Gastroesophageal sphincter (tissue), 4 donors: ENCODE results near the gene LDLRAD4. TPM values are rescaled to one million over a fixed set of nuclear protein-coding genes. Genes with fewer than 3 reads are reported as not detected.

Experiments
- ATAC-seq: fragments of 150-250 bp; one replicate; pipeline ENCODE4 v1.9.1; 2016; ENCODE audit warnings: mild to moderate bottlenecking, moderate library complexity
- H3K27ac ChIP-seq, 4 donors: fragments of 200-600 bp; sonication (generic) in 3 of 4; 1 replicate in 3 of 4; 2 replicates in 1 of 4; pipeline ENCODE4 v1.5.1; 2016 to 2019
- H3K27me3 ChIP-seq: fragments of 200-600 bp; sonication (generic); one replicate; pipeline ENCODE4 v1.5.1; 2019
- H3K36me3 ChIP-seq, 2 donors: fragments of 200-600 bp; sonication (generic); one replicate each; pipeline ENCODE4 v1.5.1; 2019; ENCODE audit warnings: control low read depth in 1 of 2
- H3K4me1 ChIP-seq, 3 donors: fragments of 200-600 bp; sonication (generic); 1 replicate in 2 of 3; 2 replicates in 1 of 3; pipeline ENCODE4 v1.5.1; 2016 to 2019; ENCODE audit warnings: control low read depth in 2 of 3
- H3K4me3 ChIP-seq, 2 donors: fragments of 200-600 bp; sonication (generic); one replicate each; pipeline ENCODE4 v1.5.1; 2019; ENCODE audit warnings: mild to moderate bottlenecking in 1 of 2, moderate library complexity in 1 of 2
- H3K9me3 ChIP-seq, 3 donors: fragments of 200-600 bp; sonication (generic); one replicate each; pipeline ENCODE4 v1.5.1; 2017 to 2019; ENCODE audit warnings: control low read depth in 2 of 3
- EP300 ChIP-seq: sonication (generic); formaldehyde crosslinking; IDR thresholded peaks from one replicate; pipeline ENCODE4 v1.6.1; 2017; ENCODE audit warnings: antibody characterized with exemption, mild to moderate bottlenecking
- POLR2A ChIP-seq, 2 donors: fragments of 450-650 bp; IDR thresholded peaks; one replicate each; pipeline ENCODE4 v1.6.1; 2017; ENCODE audit warnings: antibody characterized with exemption in 2 of 2, mild to moderate bottlenecking in 2 of 2, moderate library complexity in 1 of 2
- POLR2AphosphoS5 ChIP-seq: sonication (generic); formaldehyde crosslinking; IDR thresholded peaks from one replicate; pipeline ENCODE4 v1.6.1; 2017; ENCODE audit warnings: antibody characterized with exemption
- WGBS, 2 donors: methylation state at CpG; one replicate each; pipeline ENCODE4 v1.1.5; 2018; ENCODE audit warnings: low coverage in 1 of 2; 5-methylcytosine and 5-hydroxymethylcytosine counted together
- total RNA-seq, 4 donors: library from RNA; depleted of rRNA; stranded (reverse); fragments of >200 nt; gene quantifications; one replicate each; pipeline ENCODE4 v1.1.0, GENCODE V29; 2016
- TF ChIP-seq, protein P1 (sequence below), 4 experiments: fragments of 200-600 bp in 2 of 4; fragments of 450-650 bp in 2 of 4; sonication (generic) in 1 of 4; IDR thresholded peaks; one replicate each; pipeline ENCODE4 v1.5.1; 2017 to 2019; ENCODE audit warnings: antibody characterized with exemption in 4 of 4, mild to moderate bottlenecking in 2 of 4, moderate library complexity in 2 of 4

The LDLRAD4 gene
- total RNA-seq, 4 donors from 2014 or later, result 28.1 to 85.9 (median 55.2) TPM

DNA sequence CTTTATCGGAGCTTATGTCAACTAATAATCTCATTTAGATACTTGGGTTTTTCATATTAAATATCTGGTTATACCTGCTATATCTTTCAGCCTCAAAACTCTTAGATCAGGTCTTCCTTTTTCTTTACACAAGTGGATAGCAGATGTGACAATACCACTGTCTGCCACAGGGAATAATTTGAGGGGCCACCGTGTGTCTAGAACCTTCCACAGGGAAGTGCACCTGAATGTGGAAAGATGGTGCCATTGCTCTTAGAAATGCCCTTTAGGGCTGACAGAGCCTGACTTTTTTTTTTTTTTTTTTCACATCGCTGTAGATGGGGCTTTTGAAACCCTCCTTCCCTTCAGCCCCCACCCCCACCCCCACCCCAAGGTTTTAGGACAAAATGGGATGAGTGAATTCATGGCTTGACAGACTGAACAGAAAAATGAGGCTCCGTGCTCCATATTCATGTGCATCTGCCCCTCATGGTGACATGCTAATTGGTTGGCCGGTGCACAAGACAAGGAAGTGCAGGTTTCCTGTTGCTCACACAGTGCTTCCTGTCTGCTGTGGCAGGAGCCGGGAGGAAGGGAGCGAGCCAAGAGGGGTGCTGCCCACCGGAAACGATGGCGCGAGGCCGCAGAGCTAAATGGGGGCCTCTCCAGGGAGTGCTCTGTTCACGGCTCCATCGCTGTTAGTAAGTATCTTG lies 246.0 kb downstream of the LDLRAD4 start:
- TF ChIP-seq, protein P1, sequence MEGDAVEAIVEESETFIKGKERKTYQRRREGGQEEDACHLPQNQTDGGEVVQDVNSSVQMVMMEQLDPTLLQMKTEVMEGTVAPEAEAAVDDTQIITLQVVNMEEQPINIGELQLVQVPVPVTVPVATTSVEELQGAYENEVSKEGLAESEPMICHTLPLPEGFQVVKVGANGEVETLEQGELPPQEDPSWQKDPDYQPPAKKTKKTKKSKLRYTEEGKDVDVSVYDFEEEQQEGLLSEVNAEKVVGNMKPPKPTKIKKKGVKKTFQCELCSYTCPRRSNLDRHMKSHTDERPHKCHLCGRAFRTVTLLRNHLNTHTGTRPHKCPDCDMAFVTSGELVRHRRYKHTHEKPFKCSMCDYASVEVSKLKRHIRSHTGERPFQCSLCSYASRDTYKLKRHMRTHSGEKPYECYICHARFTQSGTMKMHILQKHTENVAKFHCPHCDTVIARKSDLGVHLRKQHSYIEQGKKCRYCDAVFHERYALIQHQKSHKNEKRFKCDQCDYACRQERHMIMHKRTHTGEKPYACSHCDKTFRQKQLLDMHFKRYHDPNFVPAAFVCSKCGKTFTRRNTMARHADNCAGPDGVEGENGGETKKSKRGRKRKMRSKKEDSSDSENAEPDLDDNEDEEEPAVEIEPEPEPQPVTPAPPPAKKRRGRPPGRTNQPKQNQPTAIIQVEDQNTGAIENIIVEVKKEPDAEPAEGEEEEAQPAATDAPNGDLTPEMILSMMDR (IDR thresholded peaks at IDR 0.05), result peak in 1 of 4 experiments; percentile 5
- TF ChIP-seq POLR2AphosphoS5 (peak; percentile 29), POLR2A (IDR thresholded peaks at IDR 0.05) (no peak), EP300 (no peak)
- H3K4me1 ChIP-seq, result peaks cover 0 to 22% (median 0%) of the 10 kb centered on the region in 3 donors
- H3K4me3 ChIP-seq, result no peak overlapping the region
- H3K36me3 ChIP-seq, result no peaks in the 10 kb centered on the region
- 64 to 74% methylated on average over 6 to 14 of the region's 14 CpGs for WGBS, 2 donors
- ATAC-seq, result peak; percentile 79
- no peaks in the 10 kb centered on the region for H3K27me3 ChIP-seq
- H3K27ac ChIP-seq, result peak overlapping the region in 2 of 4 donors; percentile 2 to 24
- no peaks in the 10 kb centered on the region for H3K9me3 ChIP-seq

DNA sequence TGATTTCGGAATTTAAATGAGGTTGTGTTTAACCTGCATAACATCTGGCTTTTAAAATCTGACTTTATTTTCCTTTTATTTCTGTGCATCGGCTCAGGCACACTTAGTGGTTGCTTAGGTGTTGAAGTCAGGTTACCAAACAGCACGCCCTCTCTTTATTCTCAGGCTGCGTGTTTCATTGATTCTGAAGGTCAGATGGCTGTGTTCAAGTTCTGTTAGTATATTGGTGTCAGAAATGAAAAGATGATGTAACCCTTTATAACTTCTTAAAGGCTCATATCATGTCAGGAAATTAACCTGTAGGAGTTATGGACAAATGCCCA lies 246.5 kb downstream of the LDLRAD4 start:
- WGBS, 2 donors, result 74 to 77% methylated on average over 4 of the region's 4 CpGs
- TF ChIP-seq, protein P1 (IDR thresholded peaks at IDR 0.05), result no peak
- TF ChIP-seq POLR2AphosphoS5, result no peak
- TF ChIP-seq EP300, result no peak
- no peak for TF ChIP-seq POLR2A (IDR thresholded peaks at IDR 0.05)

DNA sequence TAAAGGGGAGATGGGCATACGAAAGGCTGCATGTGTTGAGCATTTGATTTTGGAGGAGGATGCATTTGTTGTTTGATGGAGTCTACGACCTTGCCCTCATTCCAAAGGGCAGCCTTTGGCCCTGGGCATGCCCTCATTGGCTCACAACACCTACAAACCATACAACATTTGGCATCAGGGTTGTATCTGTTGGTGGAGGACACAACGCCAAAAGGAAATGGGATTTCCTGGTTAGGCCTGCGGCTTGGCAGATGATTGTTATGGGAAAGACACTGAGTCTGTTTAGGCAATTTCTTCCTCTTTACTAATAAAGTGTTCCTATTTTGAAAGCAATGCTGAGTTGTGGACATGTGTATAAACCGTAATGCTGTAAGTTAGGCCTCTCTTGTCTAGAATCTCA lies 246.9 kb downstream of the LDLRAD4 start:
- peaks cover 0 to 22% (median 0%) of the 10 kb centered on the region in 3 donors for H3K4me1 ChIP-seq
- no peaks in the 10 kb centered on the region for H3K9me3 ChIP-seq
- no peaks in the 10 kb centered on the region for H3K36me3 ChIP-seq
- ATAC-seq, result no peak
- whole genome bisulfite sequencing, 2 donors, result 49 to 100% methylated on average over 5 of the region's 5 CpGs
- H3K27ac ChIP-seq, result peak overlapping the region in 2 of 4 donors; percentile 2 to 24
- no peak for TF ChIP-seq POLR2AphosphoS5
- TF ChIP-seq EP300, result no peak
- TF ChIP-seq POLR2A (IDR thresholded peaks at IDR 0.05), result no peak
- H3K27me3 ChIP-seq, result no peaks in the 10 kb centered on the region
- no peak overlapping the region for H3K4me3 ChIP-seq

More for the DNA sequence above, 246.5 kb downstream of the LDLRAD4 start:
- peaks cover 0 to 22% (median 0%) of the 10 kb centered on the region in 3 donors for H3K4me1 ChIP-seq
- no peaks in the 10 kb centered on the region for H3K9me3 ChIP-seq
- no peak overlapping the region for H3K4me3 ChIP-seq
- no peak for ATAC-seq
- H3K27me3 ChIP-seq, result no peaks in the 10 kb centered on the region
- peak overlapping the region in 2 of 4 donors; percentile 2 to 24 for H3K27ac ChIP-seq
- no peaks in the 10 kb centered on the region for H3K36me3 ChIP-seq

DNA sequence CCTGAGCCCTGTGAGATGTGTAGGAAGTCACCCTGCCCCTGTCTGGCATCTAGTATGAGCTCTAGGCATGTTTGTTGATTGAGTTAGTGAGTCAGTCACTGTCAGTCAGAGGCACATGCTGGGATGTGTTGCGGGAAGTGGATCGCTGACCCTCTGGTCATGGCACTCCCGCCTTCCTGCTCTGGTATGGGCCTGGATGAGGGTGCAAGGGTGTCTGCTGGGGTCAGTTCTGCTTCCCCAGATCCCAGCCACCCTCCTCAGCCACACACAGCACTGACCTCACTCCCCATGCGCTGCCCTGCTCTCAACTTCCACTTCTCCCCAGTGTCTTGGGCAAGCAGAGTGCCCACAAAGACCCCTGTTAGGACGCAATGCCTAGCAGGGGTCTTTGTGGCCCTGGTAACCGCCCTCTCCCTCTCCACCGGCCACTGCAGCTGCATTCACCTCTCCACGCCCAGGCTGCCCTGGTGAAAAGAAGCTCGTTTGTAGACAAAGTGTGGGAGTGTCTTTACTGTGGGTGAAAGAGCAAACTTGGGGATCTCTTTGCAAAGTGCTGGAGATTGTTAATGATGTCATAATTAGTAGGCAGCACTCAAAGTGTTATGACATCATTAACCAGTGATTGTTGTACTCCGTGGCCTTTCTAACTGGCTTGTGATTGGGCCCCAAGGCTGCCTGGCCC lies 252.1 kb downstream of the LDLRAD4 start:
- Histone ChIP-seq H3K36me3 (no peaks in the 10 kb centered on the region), H3K4me1 (peaks cover 0 to 21% (median 0%) of the 10 kb centered on the region in 3 donors), H3K4me3 (no peak overlapping the region), H3K27me3 (no peaks in the 10 kb centered on the region), H3K27ac (no peak overlapping the region), H3K9me3 (no peaks in the 10 kb centered on the region)
- TF ChIP-seq, protein P1 (IDR thresholded peaks at IDR 0.05), result no peak
- no peak for TF ChIP-seq POLR2AphosphoS5
- no peak for TF ChIP-seq EP300
- no peak for TF ChIP-seq POLR2A (IDR thresholded peaks at IDR 0.05)
- ATAC-seq, result peak; percentile 51
- WGBS, 2 donors, result 90% methylated on average over 2 of the region's 10 CpGs; no CpG with 5 or more reads in 1 of the 2 donors

DNA sequence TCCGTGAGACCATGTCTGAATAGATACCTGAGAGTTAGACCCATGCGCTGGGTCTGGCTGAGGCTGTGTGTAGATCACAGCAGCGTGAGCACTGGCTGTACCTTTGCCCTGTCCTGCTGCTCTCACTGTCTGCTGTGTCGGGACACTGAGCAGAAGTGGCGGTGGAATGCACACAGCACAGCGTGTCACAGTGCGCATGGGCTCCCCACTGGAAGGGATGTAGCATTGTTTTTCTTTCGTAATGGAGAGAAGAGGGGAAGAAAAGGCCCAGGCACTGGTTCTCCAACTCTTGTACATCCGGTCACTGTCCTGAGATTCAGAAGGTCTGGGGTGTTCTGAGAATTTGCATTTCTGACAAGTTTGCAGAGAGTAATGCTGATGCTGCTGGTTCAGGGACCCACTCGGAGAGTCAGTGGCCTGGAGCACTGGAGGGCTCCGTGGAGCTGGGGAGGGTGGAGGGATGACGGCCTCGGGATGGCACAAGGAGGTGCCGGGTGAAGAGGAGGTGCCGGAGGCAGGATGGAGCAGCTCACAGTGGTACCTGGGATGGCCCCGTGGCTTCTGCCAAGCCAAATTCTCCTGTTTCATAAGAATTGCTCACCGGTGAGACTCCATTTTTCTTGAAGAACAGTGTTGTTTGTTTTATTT lies 252.8 kb downstream of the LDLRAD4 start:
- Histone ChIP-seq H3K36me3 (no peaks in the 10 kb centered on the region), H3K4me1 (peaks cover 0 to 21% (median 0%) of the 10 kb centered on the region in 3 donors), H3K27me3 (no peaks in the 10 kb centered on the region), H3K9me3 (no peaks in the 10 kb centered on the region), H3K4me3 (no peak overlapping the region), H3K27ac (peak overlapping the region in 1 of 4 donors; percentile 39)
- 93 to 97% methylated on average over 2 to 9 of the region's 17 CpGs for WGBS, 2 donors
- ATAC-seq, result peak; percentile 70
- TF ChIP-seq POLR2AphosphoS5 (no peak), EP300 (no peak), POLR2A (IDR thresholded peaks at IDR 0.05) (no peak)
- TF ChIP-seq, protein P1 (IDR thresholded peaks at IDR 0.05), result no peak
